CD4-positive, alpha-beta T cell treated with Interleukin-12 subunit alpha and Interleukin-12 subunit beta, for 1 hour (primary cell): Measurements from ENCODE around the gene PCSK2.
"Not testable (repeated sequence)": the region's sequence is repeated elsewhere in the genome, so short reads cannot be mapped to it uniquely, and the experiment has no call there.

Experiments used
- DNase-seq: peaks from one replicate; pipeline ENCODE4 v3.0.0-alpha.2; 2020

The PCSK2 gene, protein sequence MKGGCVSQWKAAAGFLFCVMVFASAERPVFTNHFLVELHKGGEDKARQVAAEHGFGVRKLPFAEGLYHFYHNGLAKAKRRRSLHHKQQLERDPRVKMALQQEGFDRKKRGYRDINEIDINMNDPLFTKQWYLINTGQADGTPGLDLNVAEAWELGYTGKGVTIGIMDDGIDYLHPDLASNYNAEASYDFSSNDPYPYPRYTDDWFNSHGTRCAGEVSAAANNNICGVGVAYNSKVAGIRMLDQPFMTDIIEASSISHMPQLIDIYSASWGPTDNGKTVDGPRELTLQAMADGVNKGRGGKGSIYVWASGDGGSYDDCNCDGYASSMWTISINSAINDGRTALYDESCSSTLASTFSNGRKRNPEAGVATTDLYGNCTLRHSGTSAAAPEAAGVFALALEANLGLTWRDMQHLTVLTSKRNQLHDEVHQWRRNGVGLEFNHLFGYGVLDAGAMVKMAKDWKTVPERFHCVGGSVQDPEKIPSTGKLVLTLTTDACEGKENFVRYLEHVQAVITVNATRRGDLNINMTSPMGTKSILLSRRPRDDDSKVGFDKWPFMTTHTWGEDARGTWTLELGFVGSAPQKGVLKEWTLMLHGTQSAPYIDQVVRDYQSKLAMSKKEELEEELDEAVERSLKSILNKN

DNA sequence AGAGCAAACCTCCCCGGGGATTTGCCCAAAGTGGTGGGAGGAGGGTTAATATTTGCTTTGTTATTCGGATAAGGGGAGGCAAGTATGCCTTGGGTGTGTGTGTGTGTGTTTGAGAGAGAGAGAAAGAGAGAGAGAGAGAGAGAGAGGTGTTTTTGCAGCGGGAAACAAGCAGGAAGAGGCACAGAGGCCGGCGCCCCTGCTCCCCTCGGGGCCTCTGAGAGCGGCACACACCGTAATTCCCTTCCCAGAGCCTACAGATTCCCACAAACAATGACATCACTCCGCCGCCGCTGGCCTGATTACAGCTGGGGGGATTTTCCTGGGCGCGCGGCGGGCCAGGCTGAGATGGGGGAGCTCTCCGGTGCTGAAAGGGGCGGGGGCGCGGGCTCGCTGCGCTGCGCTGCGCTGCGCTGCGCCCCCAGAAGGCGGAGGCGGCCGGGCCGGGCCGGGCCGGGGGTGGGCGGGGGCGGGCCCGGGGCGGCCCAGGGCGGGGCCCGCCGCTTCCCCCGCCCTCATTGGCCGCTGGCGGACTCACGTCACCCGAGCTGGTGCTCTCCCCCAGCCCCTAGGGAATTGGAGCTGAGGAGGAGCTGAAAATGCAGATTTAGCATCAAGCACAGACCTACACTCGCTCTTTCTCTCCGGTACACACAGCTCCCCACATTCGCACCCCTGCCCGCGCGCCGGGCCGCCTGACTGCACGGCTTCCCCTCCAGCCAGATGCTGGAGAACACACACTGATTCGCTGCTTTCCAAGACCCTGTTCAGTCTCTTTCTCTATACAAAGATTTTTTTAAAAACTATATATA lies at the start of gene PCSK2:
PCSK2 (plus strand) TSS at position 631 of the 809 bp plus-strand sequence. CDS start 266 bp downstream, outside the sequence.
- no peak for DNase-seq

DNA sequence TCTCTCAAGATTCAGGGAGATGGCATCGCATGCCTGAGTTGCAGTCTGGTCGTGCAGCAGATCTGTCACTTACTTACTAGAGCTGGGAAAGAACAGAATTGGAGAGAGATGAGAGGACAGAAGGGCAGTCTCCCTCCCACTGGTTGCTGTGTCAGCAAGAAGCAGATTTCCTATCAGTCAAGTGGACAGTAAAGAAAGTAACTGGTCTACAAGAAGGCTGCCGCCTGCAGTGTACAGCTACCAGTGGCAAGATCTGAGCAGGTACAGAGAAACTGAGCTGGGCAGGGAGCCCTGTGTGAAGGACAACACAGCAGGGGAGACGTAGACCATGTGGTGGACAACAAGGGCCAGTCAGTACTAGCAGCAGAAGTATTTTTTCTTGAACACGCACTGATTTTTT lies 49.5 kb upstream of the PCSK2 start:
- no peak for DNase-seq

DNA sequence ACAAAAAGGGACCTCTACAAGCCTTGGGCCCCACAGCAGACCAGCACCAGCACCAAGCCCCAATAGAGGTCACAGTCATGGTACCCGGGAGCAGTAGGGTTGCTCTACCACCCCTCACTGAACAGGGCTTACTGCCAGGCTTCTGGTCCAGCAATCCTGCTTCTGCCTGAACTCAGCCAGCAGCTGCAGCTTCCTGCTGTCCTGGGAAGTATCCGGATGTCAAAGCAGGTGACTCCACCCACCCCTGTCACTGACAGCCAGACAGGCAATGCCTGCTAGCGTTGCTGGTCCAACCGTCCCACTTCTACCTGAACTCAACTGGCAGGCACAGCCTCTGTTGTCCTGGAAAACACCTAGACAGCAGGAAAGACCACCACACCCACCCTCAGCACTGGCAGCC lies 47.0 kb upstream of the PCSK2 start:
- no peak for DNase-seq

DNA sequence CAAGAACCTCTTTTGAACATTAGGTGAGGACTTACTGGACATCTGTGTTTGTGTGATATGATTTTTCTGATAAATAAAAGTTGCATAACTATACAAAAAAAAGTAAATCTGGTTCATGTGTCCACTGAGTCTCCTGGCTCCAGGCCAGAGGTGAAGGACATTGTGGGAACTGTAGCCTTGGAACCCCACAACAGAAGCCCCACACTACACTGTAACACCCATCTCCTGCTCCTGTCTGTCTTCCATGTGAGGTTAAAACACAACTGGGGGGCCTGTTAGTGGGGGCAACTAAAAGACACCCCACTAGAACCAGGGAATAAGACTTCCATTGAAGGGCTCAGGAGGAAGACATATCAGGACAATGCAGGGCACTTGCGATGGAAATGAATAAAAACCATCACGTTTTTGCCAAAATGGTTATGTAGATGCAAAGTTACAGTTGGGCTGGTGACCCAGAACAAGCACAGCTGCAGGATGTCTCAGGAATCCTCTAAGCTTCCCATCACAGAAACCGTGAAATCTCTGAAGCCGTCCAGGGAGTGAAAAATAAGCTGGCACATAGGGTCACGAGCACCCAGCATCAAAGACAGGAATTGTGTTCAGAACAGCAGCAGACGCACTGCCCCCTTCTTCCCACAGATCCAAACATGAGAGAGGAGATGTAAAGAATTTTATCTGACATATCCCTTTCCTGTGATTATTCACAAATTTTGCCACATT lies 36.7 kb upstream of the PCSK2 start:
- no peak for DNase-seq

DNA sequence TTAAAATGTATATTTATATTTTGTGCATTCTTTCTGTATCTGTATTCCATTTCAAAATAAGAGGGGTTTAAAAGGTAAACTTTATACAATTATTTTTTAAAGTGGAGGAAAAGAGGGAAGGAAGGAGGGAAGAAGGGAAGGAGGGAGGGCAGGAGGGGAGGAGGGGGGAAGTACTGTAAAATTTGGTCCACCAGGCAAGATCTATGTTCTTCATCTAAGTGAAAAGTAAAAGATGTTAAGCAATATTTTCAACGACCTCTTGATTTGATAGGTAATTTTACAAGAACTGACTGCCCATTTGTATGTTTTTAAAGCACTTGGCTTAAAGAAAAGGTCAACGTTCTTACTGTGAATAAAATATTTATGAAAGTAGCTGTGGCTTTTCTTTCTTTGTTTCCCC lies 29.8 kb upstream of the PCSK2 start:
- DNase-seq = no peak

DNA sequence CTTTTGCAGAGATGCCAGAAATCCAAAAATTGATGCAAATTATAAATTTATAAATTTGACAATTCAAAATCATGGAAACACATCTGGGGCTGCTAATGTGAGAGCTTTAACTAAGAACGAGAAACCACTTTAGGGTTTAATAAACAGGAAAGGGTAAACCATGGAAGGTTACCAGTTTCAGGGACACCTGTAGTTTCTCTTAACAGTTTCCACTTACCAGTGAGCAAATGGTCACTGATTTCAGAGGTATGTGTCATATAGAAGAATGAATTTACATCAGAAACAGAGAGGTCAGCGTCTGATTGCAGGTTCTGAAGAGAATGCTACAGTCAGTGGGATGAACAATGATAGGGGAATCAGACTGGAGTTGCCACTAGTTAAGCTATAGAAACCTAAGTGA lies 24.8 kb upstream of the PCSK2 start:
- DNase-seq = no peak

DNA sequence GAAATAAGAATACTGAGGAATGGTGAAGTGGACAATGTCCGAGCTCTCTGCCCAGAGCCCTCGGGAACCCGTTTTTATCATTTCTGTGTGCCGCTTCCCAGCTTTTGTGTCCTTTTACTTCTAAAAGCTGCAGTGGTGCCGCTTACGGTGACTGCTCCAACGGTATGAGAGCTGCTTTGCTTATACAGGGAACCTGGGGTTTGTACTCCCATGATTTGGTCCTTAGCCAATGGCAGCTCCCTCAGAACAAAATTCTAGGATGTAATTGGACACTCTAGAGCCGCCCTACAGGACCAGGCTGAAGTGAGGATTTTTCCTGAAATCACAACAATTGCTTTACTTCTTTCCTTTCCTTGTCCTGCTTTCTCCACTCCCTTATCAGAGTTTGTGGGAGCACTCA lies 24.2 kb upstream of the PCSK2 start:
- no peak for DNase-seq

DNA sequence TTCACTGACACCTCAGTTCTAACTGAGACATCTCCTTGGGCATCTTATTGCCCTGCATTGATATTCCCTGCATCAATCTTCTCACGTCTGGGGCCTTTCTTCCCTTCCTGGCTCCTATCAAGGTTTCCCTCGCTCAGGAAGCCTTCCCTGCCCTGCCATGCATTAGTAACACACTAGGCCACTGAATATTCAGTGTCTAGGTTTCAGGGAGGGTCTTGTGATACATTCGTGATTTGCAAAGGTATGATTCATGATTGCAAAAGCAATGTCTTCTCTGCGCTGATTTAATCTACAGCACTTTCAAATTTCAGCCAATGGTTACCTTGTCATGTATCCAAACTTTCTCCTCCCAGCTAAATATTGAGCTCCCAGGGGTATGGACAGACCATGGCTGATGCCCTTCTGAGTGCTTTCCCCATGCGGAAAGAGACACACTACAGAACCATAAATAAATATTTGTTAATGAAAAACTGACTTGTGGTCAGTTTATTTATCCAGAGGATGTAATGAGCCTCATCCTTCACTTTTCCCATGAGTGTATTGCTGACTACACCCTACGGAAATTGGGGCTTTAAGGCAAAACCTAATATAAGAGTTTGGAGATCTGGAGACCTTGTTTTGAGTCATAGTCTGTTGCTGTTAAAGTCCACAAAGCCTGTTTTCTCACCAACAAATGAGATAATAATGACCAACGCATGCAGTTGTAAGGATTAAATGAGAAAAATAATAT lies 21.6 kb upstream of the PCSK2 start:
- no peak for DNase-seq

DNA sequence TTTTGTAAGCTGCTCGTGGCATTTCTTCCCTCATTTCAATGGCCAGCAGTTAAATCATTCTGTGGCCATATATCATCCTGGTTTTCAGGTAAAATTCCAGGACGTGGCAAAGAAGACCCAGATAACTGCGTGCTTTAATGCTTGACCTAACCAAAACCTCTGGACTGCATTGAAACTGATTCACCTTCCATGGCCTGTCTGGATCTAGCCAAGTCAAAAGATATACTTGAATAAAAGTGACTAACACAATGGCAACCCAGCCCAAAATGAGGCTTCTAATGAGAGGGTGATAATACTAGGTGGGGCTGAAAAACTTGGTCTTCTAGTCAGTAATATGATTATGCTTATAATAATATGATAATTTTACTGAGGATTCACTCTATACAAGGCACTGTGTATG lies 16.5 kb upstream of the PCSK2 start:
- DNase-seq = no peak

DNA sequence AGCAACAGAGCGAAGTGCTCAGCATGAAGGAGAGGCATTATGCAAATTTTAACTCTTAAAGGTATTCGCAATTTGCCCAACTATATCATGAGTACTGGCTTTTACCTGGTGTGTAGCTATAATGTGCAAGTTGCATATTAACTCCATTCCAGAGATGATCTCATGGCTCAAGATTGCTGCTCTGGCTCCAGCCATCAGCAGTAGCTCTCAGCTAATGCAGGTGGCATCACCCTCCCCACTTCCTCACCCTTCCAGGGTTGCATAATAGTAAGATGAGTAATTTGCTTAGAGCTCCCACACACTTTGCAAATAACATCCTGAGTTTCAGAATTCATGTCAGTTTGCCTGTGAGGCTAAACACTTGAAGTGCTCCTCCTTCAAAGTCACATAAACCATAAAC lies 15.9 kb upstream of the PCSK2 start:
- no peak for DNase-seq

DNA sequence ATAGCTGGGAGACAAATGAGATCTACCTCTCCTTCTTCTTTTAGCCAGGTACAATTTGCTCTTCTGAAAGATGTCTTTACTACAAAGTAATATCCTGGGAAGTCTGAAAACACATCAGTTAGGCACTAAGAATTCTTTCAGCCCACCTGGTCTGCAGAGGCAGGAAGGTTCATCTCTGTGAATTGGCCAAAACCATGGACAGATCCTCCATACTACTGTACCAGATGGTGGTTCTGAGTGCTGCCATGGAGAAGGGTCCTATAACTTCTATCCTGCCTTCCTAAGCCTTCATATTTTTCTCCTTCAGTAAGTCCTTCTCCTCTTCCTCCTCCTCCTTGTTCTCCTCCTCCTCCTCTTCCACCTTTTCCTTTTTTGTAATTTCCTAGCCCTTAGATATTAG lies 11.7 kb upstream of the PCSK2 start:
- no peak for DNase-seq

DNA sequence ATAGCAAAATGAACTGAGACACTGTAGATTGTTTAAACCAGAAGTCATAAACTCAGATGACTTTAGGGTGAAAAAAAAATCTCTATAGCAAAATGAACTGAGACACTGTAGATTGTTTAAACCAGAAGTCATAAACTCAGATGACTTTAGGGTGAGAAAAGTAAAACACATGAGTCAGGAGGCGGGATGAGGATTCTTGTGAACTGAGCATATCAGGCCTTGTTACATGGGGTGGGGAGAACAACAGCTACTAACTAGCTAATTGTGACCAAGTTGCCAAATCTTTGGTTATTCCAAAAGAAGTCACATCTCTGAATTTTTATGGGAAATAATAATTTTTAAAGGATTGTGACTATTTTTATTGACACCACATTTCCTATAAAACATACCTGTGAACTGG lies 7.0 kb upstream of the PCSK2 start:
- DNase-seq = not testable (repeated sequence)

DNA sequence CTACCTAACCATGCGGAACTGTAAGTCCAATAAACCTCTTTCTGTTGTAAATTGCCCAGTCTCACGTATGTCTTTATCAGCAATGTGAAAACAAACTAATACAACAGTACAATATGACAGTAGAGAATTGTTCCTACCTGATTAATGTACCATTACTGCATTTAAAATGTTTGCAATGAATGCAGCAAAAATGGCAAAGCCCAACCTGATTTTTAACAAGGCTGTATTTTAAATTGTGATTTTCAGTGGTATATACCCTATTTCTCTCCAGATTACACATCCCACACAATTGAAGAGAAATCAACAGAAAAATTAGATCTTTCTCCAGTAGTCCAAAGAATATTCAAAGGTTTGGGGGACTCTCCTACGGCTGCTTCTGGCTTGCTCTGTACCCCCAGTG lies 3.3 kb upstream of the PCSK2 start:
- DNase-seq = no peak

DNA sequence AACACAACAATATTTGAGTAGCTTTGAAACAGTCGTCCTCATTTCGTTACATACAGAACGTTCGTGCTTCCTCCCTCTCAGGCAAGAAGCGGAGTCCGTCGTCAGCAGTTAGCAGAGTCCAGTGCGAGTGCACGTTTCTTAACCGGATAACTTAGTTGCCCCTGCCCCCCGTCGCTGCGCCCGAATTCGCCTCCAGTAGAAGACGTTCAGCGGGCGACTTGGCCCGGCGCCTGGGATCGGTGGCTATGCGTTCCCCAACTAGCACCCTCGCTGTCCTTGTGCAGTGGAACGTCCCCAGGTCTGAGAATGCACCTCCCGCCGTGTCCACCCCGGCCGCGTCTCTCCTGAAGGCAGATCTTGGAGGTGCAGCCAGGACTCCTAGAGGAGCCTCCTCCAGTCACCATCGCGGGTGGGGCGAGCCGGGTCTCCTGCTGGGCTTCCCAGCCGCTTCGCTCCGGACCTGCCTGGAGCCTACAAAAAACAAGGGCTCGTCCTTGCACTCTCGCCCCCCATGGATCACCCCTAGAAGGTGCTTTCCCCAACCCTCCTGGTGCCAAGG lies 910 bp upstream of the PCSK2 start:
- DNase-seq = no peak

DNA sequence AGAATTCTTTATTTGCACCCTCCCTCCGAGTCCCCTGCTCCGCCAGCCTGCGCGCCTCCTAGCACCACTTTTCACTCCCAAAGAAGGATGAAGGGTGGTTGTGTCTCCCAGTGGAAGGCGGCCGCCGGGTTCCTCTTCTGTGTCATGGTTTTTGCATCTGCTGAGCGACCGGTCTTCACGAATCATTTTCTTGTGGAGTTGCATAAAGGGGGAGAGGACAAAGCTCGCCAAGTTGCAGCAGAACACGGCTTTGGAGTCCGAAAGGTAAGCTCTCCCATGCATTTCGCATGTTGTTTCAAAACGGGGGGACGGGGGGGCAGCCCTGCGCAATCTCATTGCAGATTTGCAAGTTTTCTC lies 357 bp downstream of the PCSK2 start:
- no peak for DNase-seq

DNA sequence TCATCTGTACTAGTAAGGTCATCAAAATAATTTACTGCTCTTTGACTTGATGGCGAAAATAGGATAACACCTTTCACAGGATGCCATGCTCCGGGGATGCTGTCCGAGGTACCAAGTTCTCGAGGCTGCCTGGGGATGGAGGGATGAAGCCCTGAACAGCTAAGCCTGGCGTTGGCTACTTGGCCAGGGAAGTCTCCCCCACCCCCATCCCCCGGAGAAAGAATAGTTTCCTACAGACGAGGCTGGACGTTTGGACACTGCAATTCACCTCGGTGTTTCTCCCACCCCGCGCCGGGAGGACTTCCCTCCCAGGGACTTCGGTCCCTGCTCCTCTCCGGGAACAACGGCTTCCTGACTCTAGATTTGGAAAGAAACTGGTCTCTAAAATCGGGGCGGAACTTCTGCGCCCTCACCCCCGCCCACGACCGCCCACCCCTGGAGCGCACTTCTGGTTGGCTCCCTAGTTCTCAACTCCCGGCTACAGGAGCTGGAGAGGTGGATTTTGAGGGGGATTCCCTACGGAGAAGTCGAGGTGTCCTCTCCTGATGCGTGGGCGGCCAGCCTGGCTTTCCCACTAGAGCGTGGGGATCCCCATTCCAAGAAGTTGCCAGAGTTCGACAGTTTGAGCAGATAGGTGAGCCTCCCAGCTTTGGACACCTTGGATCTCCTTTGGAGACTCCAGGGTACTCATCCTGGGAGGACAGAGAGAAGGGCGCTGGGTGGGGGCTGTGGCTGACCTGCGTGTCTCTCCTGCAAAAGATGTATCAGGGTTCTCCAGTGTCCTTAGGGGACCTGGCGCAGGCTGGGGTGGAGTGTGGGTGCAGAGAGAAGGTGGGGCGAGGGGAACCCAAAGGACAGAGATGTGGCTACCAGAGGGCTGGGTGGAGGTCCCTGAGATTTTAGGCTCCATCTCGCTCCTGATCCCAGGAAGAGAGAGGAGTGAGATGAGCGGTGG lies 1.1 kb downstream of the PCSK2 start:
- no peak for DNase-seq

DNA sequence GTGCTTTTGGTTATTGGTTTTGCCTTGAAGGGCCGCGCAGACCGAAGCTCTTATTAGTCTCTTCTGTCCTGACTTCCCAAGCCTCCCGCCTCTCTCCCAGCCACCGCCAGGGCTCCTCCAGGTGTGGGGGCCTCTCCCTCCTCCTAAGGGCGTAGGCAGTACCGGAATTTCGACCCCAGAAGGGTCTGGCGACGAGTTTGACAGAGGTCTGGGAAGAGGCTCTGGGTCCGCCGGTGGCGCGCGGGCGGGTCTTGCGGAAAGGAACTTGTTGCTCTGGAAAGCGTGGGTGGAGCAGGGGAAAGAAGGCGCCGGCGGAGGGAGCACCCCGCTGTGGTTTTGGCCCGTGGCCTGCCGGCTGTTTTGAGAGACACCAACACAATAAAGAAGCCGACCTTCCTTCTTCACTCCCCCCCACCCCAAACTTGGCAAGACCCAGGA lies 1.8 kb downstream of the PCSK2 start:
- no peak for DNase-seq

DNA sequence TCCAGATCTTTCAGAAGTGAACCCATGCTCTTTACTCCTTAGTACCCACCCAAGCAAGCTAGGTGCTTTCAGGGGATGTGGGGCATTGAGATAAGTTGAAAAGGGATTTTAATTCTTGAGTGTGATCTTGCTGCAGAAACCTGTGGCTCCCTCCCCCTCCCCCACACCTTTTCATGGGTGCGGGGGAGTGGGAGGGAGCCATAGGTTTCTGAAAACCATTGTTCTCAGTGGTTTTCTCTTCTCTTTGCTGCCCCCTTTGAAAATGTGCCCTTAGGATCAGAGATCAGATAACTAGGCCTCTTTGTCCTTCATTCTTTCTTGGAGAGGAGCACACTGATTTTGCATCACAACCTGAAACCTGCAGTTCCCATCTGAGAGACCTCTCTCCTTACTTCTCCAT lies 2.4 kb downstream of the PCSK2 start:
- no peak for DNase-seq

DNA sequence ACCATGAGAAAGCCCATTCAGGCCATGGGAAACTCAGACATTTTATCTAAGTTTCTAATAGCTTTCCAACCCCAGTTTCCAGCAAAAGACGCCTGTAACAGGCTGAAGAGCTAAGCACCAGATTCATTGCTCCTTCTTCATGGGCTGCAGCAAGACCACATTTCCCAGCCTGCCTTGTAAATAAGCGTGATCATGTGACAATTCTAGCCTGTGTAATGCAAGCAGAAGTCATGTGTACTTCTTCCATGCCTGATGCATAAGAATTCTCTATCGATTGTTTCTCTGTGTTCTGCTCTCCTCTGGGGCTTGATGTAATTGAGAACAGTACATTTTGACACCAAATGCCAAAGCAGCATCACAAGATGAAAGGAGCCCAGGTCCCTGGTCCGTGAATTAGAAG lies 6.8 kb downstream of the PCSK2 start:
- DNase-seq = no peak

DNA sequence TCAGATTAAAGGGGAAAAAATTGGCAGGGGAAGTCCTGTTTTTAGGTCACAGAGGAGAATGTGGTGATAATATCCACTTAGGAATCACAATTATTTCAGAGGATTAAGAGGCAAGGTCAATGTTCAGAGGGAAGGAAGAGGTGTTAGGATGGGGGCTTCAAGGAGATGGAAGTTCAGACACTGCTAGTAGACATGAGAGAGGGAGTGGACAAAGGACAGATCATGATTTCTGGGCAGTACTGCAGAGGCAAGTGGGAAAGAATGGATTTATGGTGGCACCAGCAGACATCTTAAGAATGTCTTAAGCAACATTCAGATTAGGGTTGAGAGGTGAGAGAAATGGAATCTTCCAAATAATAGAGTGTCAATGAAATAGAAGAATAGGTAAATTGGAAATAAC lies 9.9 kb downstream of the PCSK2 start:
- DNase-seq = no peak

DNA sequence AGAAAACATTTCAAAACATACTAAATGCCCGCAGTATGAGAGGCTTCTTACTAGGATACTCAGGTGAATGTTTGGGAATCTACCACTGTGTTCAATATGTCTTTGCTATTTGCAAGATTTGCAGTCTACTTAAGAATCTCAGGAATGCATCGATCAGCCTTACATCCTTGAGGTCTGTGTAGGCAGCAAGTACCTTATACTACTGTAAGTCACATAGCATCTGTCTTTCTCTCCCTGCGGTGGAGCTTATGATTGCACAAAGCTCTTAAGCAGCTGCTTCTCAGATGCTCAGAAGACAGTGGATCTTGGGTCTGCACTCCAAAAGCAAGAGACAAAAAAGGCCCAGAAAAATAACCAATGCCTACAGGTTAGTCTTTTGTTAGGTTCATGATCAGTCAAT lies 21.4 kb downstream of the PCSK2 start:
- DNase-seq = no peak
